B cell (primary cell): ENCODE measurements around the gene SNX20. TPM values are rescaled to one million over a fixed set of nuclear protein-coding genes. Genes with fewer than 3 reads are reported as not detected.

ENCODE experiments used
- ATAC-seq: fragments of 200-7000 bp; cut with Tn5 transposase; one replicate; pipeline ENCODE4 v1.10.0; 2021; ENCODE audit warnings: low read depth, mild to moderate bottlenecking, moderate number of reproducible peaks, moderate library complexity
- CTCF ChIA-PET: fragments of 350-600 bp; sonication (Branson Sonifier 250); formaldehyde crosslinking; loops from one replicate; lab custom pipeline; 2021; ENCODE audit warnings: antibody characterized with exemption, inconsistent platforms; lab: Charles Lee
- POLR2A ChIA-PET: fragments of 350-600 bp; sonication (Branson Sonifier 250); formaldehyde crosslinking; loops from one replicate; lab custom pipeline; 2021; ENCODE audit warnings: antibody characterized with exemption; lab: Charles Lee
- DNase-seq: peaks from one replicate; pipeline ENCODE4 v3.0.0; 2013
- H2AFZ ChIP-seq: 2 replicates; pipeline ENCODE4 v1.6.1; 2012; ENCODE audit warnings: mild to moderate bottlenecking, low read depth, low read length; ENCODE audit not compliant: insufficient read depth, poor library complexity, severe bottlenecking
- H3K27ac ChIP-seq, 2 donors: 1 replicate in 1 of 2; 2 replicates in 1 of 2; pipeline ENCODE4 v1.5.1; 2012 to 2013; ENCODE audit warnings: low read length in 2 of 2, mild to moderate bottlenecking in 2 of 2, moderate library complexity in 1 of 2
- H3K27me3 ChIP-seq, 4 experiments: fragments of 200-600 bp in 1 of 4; sonication (generic) in 1 of 4; replicated peaks in 1 of 4; 1 replicate in 2 of 4; 2 replicates in 2 of 4; pipeline versions ENCODE4 v1.6.1 to v1.7.0; 2013 to 2016; ENCODE audit warnings: low read length in 3 of 4, mild to moderate bottlenecking in 2 of 4, mixed read lengths in 1 of 4, moderate library complexity in 1 of 4; ENCODE audit not compliant: insufficient read depth in 4 of 4, control insufficient read depth in 3 of 4; ENCODE audit errors: control extremely low read depth in 1 of 4
- H3K36me3 ChIP-seq, 2 experiments: replicated peaks in 1 of 2; 1 replicate in 1 of 2; 2 replicates in 1 of 2; pipeline versions ENCODE4 v1.6.1 to v1.7.1; 2013; ENCODE audit warnings: low read length in 1 of 2; ENCODE audit not compliant: insufficient read depth in 2 of 2, control insufficient read depth in 1 of 2; ENCODE audit errors: control extremely low read depth in 1 of 2, extremely low read depth in 1 of 2
- H3K4me1 ChIP-seq, 2 donors: fragments of 200-600 bp in 1 of 2; sonication (generic) in 1 of 2; 1 replicate in 1 of 2; 2 replicates in 1 of 2; pipeline versions ENCODE4 v1.5.1 to v1.6.1; 2013 to 2017; ENCODE audit warnings: low read length in 2 of 2; ENCODE audit not compliant: control insufficient read depth in 2 of 2, insufficient read depth in 2 of 2
- H3K4me2 ChIP-seq: replicated peaks from 2 replicates; pipeline ENCODE3; 2012; ENCODE audit warnings: mild to moderate bottlenecking, low read depth, low read length; ENCODE audit not compliant: poor library complexity, severe bottlenecking
- H3K4me3 ChIP-seq, 5 experiments: fragments of 200-600 bp in 1 of 5; sonication (generic) in 1 of 5; 1 replicate in 3 of 5; 2 replicates in 2 of 5; pipeline versions ENCODE4 v1.5.1 to v1.7.0; 2011 to 2016; ENCODE audit warnings: low read length in 4 of 5, mild to moderate bottlenecking in 4 of 5, low read depth in 2 of 5, control low read depth in 1 of 5, moderate library complexity in 1 of 5; ENCODE audit not compliant: insufficient read depth in 1 of 5; ENCODE audit errors: control extremely low read depth in 1 of 5, extremely low read depth in 1 of 5
- H3K79me2 ChIP-seq: fragments of 200-600 bp; sonication (generic); one replicate; pipeline ENCODE4 v1.6.0; 2016; ENCODE audit warnings: low read length; ENCODE audit not compliant: control insufficient read depth, insufficient read depth
- H3K9ac ChIP-seq: fragments of 200-600 bp; sonication (generic); 2 replicates; pipeline ENCODE4 v1.6.1; 2017; ENCODE audit warnings: mild to moderate bottlenecking, low read length, moderate library complexity
- H3K9me3 ChIP-seq, 3 donors: one replicate each; pipeline versions ENCODE4 v1.6.1 to v1.7.1; 2013; ENCODE audit warnings: low read length in 2 of 3; ENCODE audit not compliant: control insufficient read depth in 2 of 3, insufficient read depth in 1 of 3; ENCODE audit errors: control extremely low read depth in 1 of 3
- H4K20me1 ChIP-seq: 2 replicates; pipeline ENCODE4 v1.6.0; 2012; ENCODE audit warnings: mild to moderate bottlenecking, low read length; ENCODE audit not compliant: insufficient read depth, control insufficient read depth, poor library complexity, severe bottlenecking
- H3K27ac Mint-ChIP-seq: one replicate; pipeline ENCODE4 v1.8.0; 2021; ENCODE audit warnings: mixed read lengths
- H3K27me3 Mint-ChIP-seq: one replicate; pipeline ENCODE4 v1.8.0; 2021; ENCODE audit warnings: mixed read lengths
- H3K4me1 Mint-ChIP-seq: one replicate; pipeline ENCODE4 v1.8.0; 2021; ENCODE audit warnings: mixed read lengths
- H3K4me3 Mint-ChIP-seq: one replicate; pipeline ENCODE4 v1.8.0; 2021; ENCODE audit warnings: mixed read lengths
- H3K9me3 Mint-ChIP-seq: one replicate; pipeline ENCODE4 v1.8.0; 2022; ENCODE audit warnings: mixed read lengths; ENCODE audit not compliant: insufficient read depth
- EZH2 ChIP-seq: IDR thresholded peaks from 2 replicates; pipeline ENCODE4 v1.6.1; 2012; ENCODE audit warnings: borderline replicate concordance, low read depth, mild to moderate bottlenecking, moderate library complexity, low read length; ENCODE audit not compliant: insufficient read depth, poor library complexity, severe bottlenecking
- WGBS: methylation state at CpG from one replicate; pipeline ENCODE4 v1.1.5; 2013; ENCODE audit warnings: missing lambda C conversion rate; ENCODE audit not compliant: insufficient coverage; 5-methylcytosine and 5-hydroxymethylcytosine counted together
- intact Hi-C: fragments of 100-400 bp; cut with micrococcal nuclease; formaldehyde crosslinking; loops from one replicate; pipeline ENCODE4 v1.10.0; 2022
- polyA plus RNA-seq: library from polyadenylated mRNA; depleted of rRNA; stranded (reverse); fragments of >200 nt; gene quantifications from 2 replicates; pipeline ENCODE4 v1.2.3, GENCODE V29; 2012
- total RNA-seq, 2 donors: library from RNA; stranded (reverse); fragments of 120-200 nt in 1 of 2; gene quantifications; 1 replicate in 1 of 2; 2 replicates in 1 of 2; pipeline versions ENCODE4 v1.2.3 to v1.2.4, GENCODE V29; 2013 to 2022
- TF ChIP-seq, protein P1 (sequence below): fragments of 200-600 bp; IDR thresholded peaks from one replicate; pipeline ENCODE4 v1.8.0; 2022; ENCODE audit warnings: antibody characterized with exemption, mild to moderate bottlenecking

SNX20 gene
- total and polyA plus RNA-seq, 2 donors (not counting 1 experiment from before 2014, with no cell fraction given): 34.7 to 43.0 TPM

DNA sequence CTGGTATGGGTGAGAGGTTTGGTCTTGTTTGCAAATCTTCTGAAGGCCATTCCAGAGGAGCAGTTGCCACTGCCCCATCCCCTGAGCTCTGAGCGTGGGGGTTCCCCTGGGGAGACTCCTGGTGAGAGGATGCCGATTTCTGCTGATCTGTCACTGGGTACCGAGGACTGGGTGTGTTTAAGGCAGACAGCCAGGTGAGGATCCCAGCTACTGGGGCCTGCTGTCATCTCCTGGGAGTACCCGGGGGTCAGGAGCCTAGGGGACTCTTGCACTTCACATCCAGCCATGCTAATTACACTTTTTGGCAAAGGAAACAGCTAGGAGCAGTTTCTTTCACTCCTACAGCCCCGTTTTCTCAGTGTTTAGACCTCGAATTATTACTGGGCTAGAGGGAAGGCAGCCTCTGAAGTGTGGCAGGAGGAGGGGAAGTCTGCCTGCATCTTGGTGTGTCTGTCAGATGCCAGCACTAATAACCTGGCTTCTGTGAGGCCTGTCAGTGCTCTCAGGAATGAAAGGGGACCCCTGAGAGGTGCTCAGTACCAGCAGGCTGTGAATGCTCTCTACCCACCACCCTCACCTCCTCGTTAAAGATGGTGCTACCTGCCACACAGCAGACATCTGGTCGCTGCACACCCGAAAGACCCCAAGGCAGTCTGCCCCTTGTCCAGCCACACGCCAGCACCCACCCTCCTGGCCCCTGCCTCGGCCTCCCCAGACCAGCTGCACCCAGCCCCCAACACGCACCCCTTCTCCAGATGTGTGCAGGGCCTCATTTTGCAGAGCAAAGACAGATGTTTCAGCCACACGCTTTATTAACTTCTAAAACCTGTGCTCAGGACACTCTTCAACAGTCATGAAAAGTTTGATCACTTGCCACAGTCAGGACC lies 43.2 kb downstream of the SNX20 start:
- DNase-seq: no peak
- ChIA-PET CTCF (no interaction called here), POLR2A (interaction anchor here (0.6 kb wide), 1 partner anchor 394 kb away, joined by 3 read pairs; no protein-coding TSS in a partner anchor)
- Histone ChIP-seq H3K9me3 (no peaks in the 10 kb centered on the region), H3K4me1 (no peaks in the 10 kb centered on the region), H3K9ac (no peak overlapping the region), H2AFZ (no peak overlapping the region), H3K4me3 (no peak overlapping the region), H3K27me3 (peaks cover 0 to 6% (median 0%) of the 10 kb centered on the region in 4 experiments), H3K36me3 (no peaks in the 10 kb centered on the region), H3K79me2 (no peaks in the 10 kb centered on the region), H3K27ac (no peak overlapping the region), H3K4me2 (no peak overlapping the region), H4K20me1 (no peaks in the 10 kb centered on the region)
- ATAC-seq: no peak
- Mint-ChIP-seq H3K27me3 (peaks cover 11% of the 10 kb centered on the region), H3K27ac (no peak overlapping the region), H3K9me3 (no peaks in the 10 kb centered on the region), H3K4me1 (peaks cover 1% of the 10 kb centered on the region), H3K4me3 (no peak overlapping the region)
- intact Hi-C loops: no loop called here
- TF ChIP-seq, protein P1, sequence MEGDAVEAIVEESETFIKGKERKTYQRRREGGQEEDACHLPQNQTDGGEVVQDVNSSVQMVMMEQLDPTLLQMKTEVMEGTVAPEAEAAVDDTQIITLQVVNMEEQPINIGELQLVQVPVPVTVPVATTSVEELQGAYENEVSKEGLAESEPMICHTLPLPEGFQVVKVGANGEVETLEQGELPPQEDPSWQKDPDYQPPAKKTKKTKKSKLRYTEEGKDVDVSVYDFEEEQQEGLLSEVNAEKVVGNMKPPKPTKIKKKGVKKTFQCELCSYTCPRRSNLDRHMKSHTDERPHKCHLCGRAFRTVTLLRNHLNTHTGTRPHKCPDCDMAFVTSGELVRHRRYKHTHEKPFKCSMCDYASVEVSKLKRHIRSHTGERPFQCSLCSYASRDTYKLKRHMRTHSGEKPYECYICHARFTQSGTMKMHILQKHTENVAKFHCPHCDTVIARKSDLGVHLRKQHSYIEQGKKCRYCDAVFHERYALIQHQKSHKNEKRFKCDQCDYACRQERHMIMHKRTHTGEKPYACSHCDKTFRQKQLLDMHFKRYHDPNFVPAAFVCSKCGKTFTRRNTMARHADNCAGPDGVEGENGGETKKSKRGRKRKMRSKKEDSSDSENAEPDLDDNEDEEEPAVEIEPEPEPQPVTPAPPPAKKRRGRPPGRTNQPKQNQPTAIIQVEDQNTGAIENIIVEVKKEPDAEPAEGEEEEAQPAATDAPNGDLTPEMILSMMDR: no peak
- no peak for TF ChIP-seq EZH2
- 91% methylated on average over 10 of the region's 13 CpGs for WGBS

DNA sequence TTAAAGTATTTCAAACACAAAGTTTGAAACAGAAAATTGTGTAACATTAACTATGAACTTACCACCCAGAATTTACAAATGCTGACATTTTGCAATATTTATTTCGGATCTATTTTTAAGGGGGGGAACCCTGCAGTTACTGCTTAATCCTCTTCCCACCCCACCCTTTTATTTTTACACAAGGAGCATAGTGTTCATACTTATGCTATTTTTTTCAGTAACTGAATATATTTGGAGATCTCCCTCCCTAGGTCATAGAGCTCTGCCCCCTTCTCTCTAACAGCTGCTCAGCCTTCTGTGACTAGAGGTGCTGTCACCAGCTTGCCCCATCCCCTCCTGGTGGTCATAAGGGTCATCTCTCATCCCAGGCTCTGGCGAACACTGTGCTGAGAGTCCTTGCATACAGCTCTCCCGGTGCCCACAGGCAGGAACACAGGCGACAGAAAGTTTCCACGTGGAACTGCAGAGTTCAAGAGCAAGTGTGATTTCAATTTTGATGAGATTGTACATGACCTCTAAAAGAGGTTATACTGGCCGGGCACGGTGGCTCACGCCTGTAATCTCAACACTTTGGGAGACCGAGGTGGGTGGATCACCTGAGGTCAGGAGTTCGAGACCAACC lies 44.2 kb downstream of the SNX20 start:
- Histone ChIP-seq H2AFZ (no peak overlapping the region), H3K36me3 (no peaks in the 10 kb centered on the region), H3K27ac (no peak overlapping the region), H3K4me3 (no peak overlapping the region), H3K4me2 (no peak overlapping the region), H3K9ac (no peak overlapping the region), H3K4me1 (no peaks in the 10 kb centered on the region), H3K79me2 (no peaks in the 10 kb centered on the region), H3K27me3 (peaks cover 0 to 4% (median 0%) of the 10 kb centered on the region in 4 experiments), H3K9me3 (no peaks in the 10 kb centered on the region), H4K20me1 (no peaks in the 10 kb centered on the region)
- ChIA-PET POLR2A (no interaction called here), CTCF (no interaction called here)
- 95% methylated on average over 8 of the region's 10 CpGs for WGBS
- Mint-ChIP-seq H3K27ac (no peak overlapping the region), H3K27me3 (peaks cover 8% of the 10 kb centered on the region), H3K4me1 (peaks cover 1% of the 10 kb centered on the region), H3K9me3 (no peaks in the 10 kb centered on the region), H3K4me3 (no peak overlapping the region)
- intact Hi-C loops: no loop called here
- ATAC-seq (no peak), DNase-seq (no peak)
- no peak for TF ChIP-seq EZH2
- TF ChIP-seq, protein P1: no peak
